GM13977 (cell line): ENCODE measurements around the gene OR52I1.

Experiments
- DNase-seq: peaks from one replicate; pipeline ENCODE4 v3.0.0; 2012; ENCODE audit warnings: low spot score
- CTCF ChIP-seq: IDR thresholded peaks from 2 replicates; pipeline ENCODE4 v1.5.1; 2012; ENCODE audit warnings: mild to moderate bottlenecking, control low read depth; ENCODE audit not compliant: insufficient read depth; ENCODE audit errors: extremely low read depth, missing control alignments
- in situ Hi-C: fragments of 300-500 bp; cut with MboI; formaldehyde crosslinking; loops from one replicate; pipeline ENCODE4 v1.12.0; 2022; ENCODE audit warnings: low sequenced_read_pairs, low pct_unique_long_range_greater_than_20kb, mixed read lengths, inconsistent platforms; ENCODE audit not compliant: unreplicated experiment

OR52I1 gene

GRCh38 chr11:4581443-4581842 is 12.4 kb upstream of the OR52I1 start, which contains the start of gene OR52I2:
Gene OR52I2, plus strand, starts transcription at chr11:4581743.
- in situ Hi-C loops: no loop called here
- no peak for DNase-seq
- no peak for TF ChIP-seq CTCF

GRCh38 chr11:4589017-4589416 is 4.8 kb upstream of the OR52I1 start:
- TF ChIP-seq CTCF: no peak
- no peak for DNase-seq
- in situ Hi-C loops: no loop called here

GRCh38 chr11:4605057-4605456 is 11.2 kb downstream of the OR52I1 start:
- TF ChIP-seq CTCF: no peak
- DNase-seq: no peak
- in situ Hi-C loops: no loop called here

- in situ Hi-C loops: no loop called here
- TF ChIP-seq CTCF: no peak
- DNase-seq: no peak
Observed at GRCh38 chr11:4606231-4607015, 12.6 kb downstream of the OR52I1 start.

GRCh38 chr11:4607096-4607495 is 13.3 kb downstream of the OR52I1 start:
- no peak for TF ChIP-seq CTCF
- in situ Hi-C loops: no loop called here
- DNase-seq: no peak

- peak; percentile 92 for DNase-seq
- in situ Hi-C loops: no loop called here
- no peak for TF ChIP-seq CTCF
Observed at GRCh38 chr11:4607781-4608666, 14.2 kb downstream of the OR52I1 start, which contains the start of gene TRIM68. Gene TRIM68, minus strand, starts transcription at chr11:4608231. Its CDS starts 2,727 bp downstream, at chr11:4605504.
